Measurements from ENCODE around the gene RGS7BP. TPM values are rescaled to one million over a fixed set of nuclear protein-coding genes. Genes with fewer than 3 reads are reported as not detected.

Gene RGS7BP
- total and polyA plus RNA-seq, 4 donors: 0.47 to 1.9 (median 1.1) TPM

- Histone ChIP-seq H3K9ac (ENCODE audit: low read depth in 1 of 2, low read length in 2 of 2) (no peak overlapping the region), H3K9me3 (ENCODE audit: control insufficient read depth in 4 of 4, low read length in 3 of 4) (no peaks in the 10 kb centered on the region), H3K27me3 (ENCODE audit: control insufficient read depth in 4 of 4, insufficient read depth in 4 of 4, low read length in 3 of 4) (no peaks in the 10 kb centered on the region), H3K4me3 (ENCODE audit: low read depth in 1 of 3, low read length in 3 of 3) (no peak overlapping the region), H3K36me3 (ENCODE audit: control insufficient read depth in 4 of 4, insufficient read depth in 3 of 4, low read depth in 1 of 4, low read length in 3 of 4) (no peaks in the 10 kb centered on the region), H3K4me1 (ENCODE audit: control insufficient read depth in 4 of 4, insufficient read depth in 4 of 4, low read length in 3 of 4) (peaks cover 4 to 20% (median 17%) of the 10 kb centered on the region in 4 donors), H3K27ac (ENCODE audit: low read depth in 1 of 2, low read length in 2 of 2) (no peak overlapping the region)
- WGBS: 25% methylated on average over 2 of the region's 2 CpGs
- DNase-seq (ENCODE audit: low spot score): no peak
- TF ChIP-seq HNF4G (IDR thresholded peaks at IDR 0.05) (no peak), FOXA2 (IDR thresholded peaks at IDR 0.05) (peak; percentile 58), ZBTB33 (IDR thresholded peaks at IDR 0.05) (no peak), NR2F2 (IDR thresholded peaks at IDR 0.05) (no peak), YY1 (IDR thresholded peaks at IDR 0.05) (peak; percentile 59), ATF3 (IDR thresholded peaks at IDR 0.05) (no peak), GABPA (IDR thresholded peaks at IDR 0.05 in 1 of 2, conservative IDR thresholded peaks at IDR 0.05 in 1 of 2) (no peak), SP1 (IDR thresholded peaks at IDR 0.05) (peak; percentile 70), FOXA1 (IDR thresholded peaks at IDR 0.05) (peak; percentile 21), RXRA (IDR thresholded peaks at IDR 0.05) (peak in 1 of 2 donors; percentile 52), JUND (IDR thresholded peaks at IDR 0.05) (no peak), EGR1 (IDR thresholded peaks at IDR 0.05; ENCODE audit: low read depth in 2 of 2) (no peak), TAF1 (conservative IDR thresholded peaks at IDR 0.05) (no peak), RAD21 (IDR thresholded peaks at IDR 0.05) (peak; percentile 34 to 62), HNF4A (conservative IDR thresholded peaks at IDR 0.05) (peak; percentile 61 to 77)
- TF ChIP-seq, protein P1, sequence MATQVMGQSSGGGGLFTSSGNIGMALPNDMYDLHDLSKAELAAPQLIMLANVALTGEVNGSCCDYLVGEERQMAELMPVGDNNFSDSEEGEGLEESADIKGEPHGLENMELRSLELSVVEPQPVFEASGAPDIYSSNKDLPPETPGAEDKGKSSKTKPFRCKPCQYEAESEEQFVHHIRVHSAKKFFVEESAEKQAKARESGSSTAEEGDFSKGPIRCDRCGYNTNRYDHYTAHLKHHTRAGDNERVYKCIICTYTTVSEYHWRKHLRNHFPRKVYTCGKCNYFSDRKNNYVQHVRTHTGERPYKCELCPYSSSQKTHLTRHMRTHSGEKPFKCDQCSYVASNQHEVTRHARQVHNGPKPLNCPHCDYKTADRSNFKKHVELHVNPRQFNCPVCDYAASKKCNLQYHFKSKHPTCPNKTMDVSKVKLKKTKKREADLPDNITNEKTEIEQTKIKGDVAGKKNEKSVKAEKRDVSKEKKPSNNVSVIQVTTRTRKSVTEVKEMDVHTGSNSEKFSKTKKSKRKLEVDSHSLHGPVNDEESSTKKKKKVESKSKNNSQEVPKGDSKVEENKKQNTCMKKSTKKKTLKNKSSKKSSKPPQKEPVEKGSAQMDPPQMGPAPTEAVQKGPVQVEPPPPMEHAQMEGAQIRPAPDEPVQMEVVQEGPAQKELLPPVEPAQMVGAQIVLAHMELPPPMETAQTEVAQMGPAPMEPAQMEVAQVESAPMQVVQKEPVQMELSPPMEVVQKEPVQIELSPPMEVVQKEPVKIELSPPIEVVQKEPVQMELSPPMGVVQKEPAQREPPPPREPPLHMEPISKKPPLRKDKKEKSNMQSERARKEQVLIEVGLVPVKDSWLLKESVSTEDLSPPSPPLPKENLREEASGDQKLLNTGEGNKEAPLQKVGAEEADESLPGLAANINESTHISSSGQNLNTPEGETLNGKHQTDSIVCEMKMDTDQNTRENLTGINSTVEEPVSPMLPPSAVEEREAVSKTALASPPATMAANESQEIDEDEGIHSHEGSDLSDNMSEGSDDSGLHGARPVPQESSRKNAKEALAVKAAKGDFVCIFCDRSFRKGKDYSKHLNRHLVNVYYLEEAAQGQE (IDR thresholded peaks at IDR 0.05): peak; percentile 24
- TF ChIP-seq, protein P2, sequence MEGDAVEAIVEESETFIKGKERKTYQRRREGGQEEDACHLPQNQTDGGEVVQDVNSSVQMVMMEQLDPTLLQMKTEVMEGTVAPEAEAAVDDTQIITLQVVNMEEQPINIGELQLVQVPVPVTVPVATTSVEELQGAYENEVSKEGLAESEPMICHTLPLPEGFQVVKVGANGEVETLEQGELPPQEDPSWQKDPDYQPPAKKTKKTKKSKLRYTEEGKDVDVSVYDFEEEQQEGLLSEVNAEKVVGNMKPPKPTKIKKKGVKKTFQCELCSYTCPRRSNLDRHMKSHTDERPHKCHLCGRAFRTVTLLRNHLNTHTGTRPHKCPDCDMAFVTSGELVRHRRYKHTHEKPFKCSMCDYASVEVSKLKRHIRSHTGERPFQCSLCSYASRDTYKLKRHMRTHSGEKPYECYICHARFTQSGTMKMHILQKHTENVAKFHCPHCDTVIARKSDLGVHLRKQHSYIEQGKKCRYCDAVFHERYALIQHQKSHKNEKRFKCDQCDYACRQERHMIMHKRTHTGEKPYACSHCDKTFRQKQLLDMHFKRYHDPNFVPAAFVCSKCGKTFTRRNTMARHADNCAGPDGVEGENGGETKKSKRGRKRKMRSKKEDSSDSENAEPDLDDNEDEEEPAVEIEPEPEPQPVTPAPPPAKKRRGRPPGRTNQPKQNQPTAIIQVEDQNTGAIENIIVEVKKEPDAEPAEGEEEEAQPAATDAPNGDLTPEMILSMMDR (IDR thresholded peaks at IDR 0.05; ENCODE audit: low read depth, low read length, missing input control): peak; percentile 39
- TF ChIP-seq, protein P3, sequence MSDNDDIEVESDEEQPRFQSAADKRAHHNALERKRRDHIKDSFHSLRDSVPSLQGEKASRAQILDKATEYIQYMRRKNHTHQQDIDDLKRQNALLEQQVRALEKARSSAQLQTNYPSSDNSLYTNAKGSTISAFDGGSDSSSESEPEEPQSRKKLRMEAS (IDR thresholded peaks at IDR 0.05): no peak
Observed at GRCh38 chr5:64595031-64595855, 89.4 kb downstream of the RGS7BP start.
